Karpas-422 (cell line): ENCODE results near the gene UQCC5. TPM values are rescaled to one million over a fixed set of nuclear protein-coding genes. Genes with fewer than 3 reads are reported as not detected.

Source experiments
- DNase-seq: peaks from one replicate; pipeline ENCODE4 v3.0.0-alpha.2; 2015
- H2AFZ ChIP-seq: fragments of 200-600 bp; sonication (generic); 2 replicates; pipeline ENCODE4 v1.6.1; 2014; ENCODE audit warnings: antibody characterized with exemption, low read length, mixed read lengths
- H3K27ac ChIP-seq: fragments of 200-600 bp; sonication (generic); 2 replicates; pipeline ENCODE4 v1.5.1; 2014; ENCODE audit warnings: mild to moderate bottlenecking, low read length, moderate library complexity
- H3K27me3 ChIP-seq: fragments of 200-600 bp; sonication (generic); 2 replicates; pipeline ENCODE4 v1.6.1; 2014; ENCODE audit warnings: low read length, mixed read lengths
- H3K36me3 ChIP-seq: fragments of 200-600 bp; sonication (generic); 2 replicates; pipeline ENCODE4 v1.6.1; 2014; ENCODE audit warnings: low read length, mixed read lengths; ENCODE audit not compliant: insufficient read depth
- H3K4me1 ChIP-seq: fragments of 200-600 bp; sonication (generic); 2 replicates; pipeline ENCODE4 v1.6.1; 2014; ENCODE audit warnings: mild to moderate bottlenecking, low read length, mixed read lengths
- H3K4me2 ChIP-seq: fragments of 200-600 bp; sonication (generic); 2 replicates; pipeline ENCODE4 v1.6.1; 2014; ENCODE audit warnings: low read length, low read depth, mild to moderate bottlenecking; ENCODE audit not compliant: poor library complexity, severe bottlenecking
- H3K4me3 ChIP-seq: fragments of 200-600 bp; sonication (generic); 2 replicates; pipeline ENCODE4 v1.5.1; 2014; ENCODE audit warnings: mild to moderate bottlenecking, antibody characterized with exemption, low read length, mixed read lengths
- H3K79me2 ChIP-seq: fragments of 200-600 bp; sonication (generic); 2 replicates; pipeline ENCODE4 v1.6.1; 2014; ENCODE audit warnings: mild to moderate bottlenecking, low read length, mixed read lengths
- H3K9ac ChIP-seq: fragments of 200-600 bp; sonication (generic); 2 replicates; pipeline ENCODE4 v1.6.0; 2014; ENCODE audit warnings: low read length
- H3K9me2 ChIP-seq: fragments of 200-600 bp; sonication (generic), shearing (Covaris generic); replicated peaks from 2 replicates; pipeline ENCODE4 v1.6.0; 2014; ENCODE audit warnings: mild to moderate bottlenecking, low read length, moderate library complexity; ENCODE audit not compliant: insufficient read depth
- H3K9me3 ChIP-seq: fragments of 300-700, 200-600 bp; sonication (generic); 2 replicates; pipeline ENCODE4 v1.6.1; 2014; ENCODE audit warnings: low read length, mixed read lengths
- H4K20me1 ChIP-seq: fragments of 200-600 bp; sonication (generic); 2 replicates; pipeline ENCODE4 v1.6.1; 2014; ENCODE audit warnings: mild to moderate bottlenecking, antibody characterized with exemption, low read length, low read depth; ENCODE audit not compliant: insufficient read depth
- total RNA-seq: library from RNA; depleted of rRNA; stranded (reverse); fragments of >200 nt; shearing (Covaris generic); gene quantifications from 2 replicates; pipeline ENCODE4 v1.2.3, GENCODE V29; 2014; ENCODE audit warnings: low replicate concordance

Gene UQCC5
- total RNA-seq, 1 experiment from 2014 or later: 23.4 TPM

- H3K36me3 ChIP-seq: no peaks in the 10 kb centered on the region
- no peak for DNase-seq
- H3K4me3 ChIP-seq: no peak overlapping the region
- H3K27ac ChIP-seq: no peak overlapping the region
- no peaks in the 10 kb centered on the region for H4K20me1 ChIP-seq
- no peak overlapping the region for H3K9ac ChIP-seq
- H3K79me2 ChIP-seq: no peaks in the 10 kb centered on the region
- no peak overlapping the region for H3K4me2 ChIP-seq
- no peaks in the 10 kb centered on the region for H3K4me1 ChIP-seq
- no peaks in the 10 kb centered on the region for H3K9me3 ChIP-seq
- H3K9me2 ChIP-seq: no peaks in the 10 kb centered on the region
- H3K27me3 ChIP-seq: no peaks in the 10 kb centered on the region
- H2AFZ ChIP-seq: no peak overlapping the region
Observed at GRCh38 chr3:52512105-52512504, 24.3 kb upstream of the UQCC5 start.

- Histone ChIP-seq H3K9me3 (no peaks in the 10 kb centered on the region), H3K4me3 (no peak overlapping the region), H3K4me2 (no peak overlapping the region), H3K9ac (no peak overlapping the region), H3K4me1 (no peaks in the 10 kb centered on the region), H2AFZ (no peak overlapping the region), H3K79me2 (no peaks in the 10 kb centered on the region), H3K36me3 (no peaks in the 10 kb centered on the region), H3K27me3 (no peaks in the 10 kb centered on the region), H3K9me2 (no peaks in the 10 kb centered on the region), H4K20me1 (no peaks in the 10 kb centered on the region), H3K27ac (no peak overlapping the region)
- no peak for DNase-seq
Observed at GRCh38 chr3:52512727-52513126, 23.7 kb upstream of the UQCC5 start.

- Histone ChIP-seq H3K9ac (no peak overlapping the region), H3K27me3 (no peaks in the 10 kb centered on the region), H3K27ac (no peak overlapping the region), H3K36me3 (no peaks in the 10 kb centered on the region), H3K4me1 (no peaks in the 10 kb centered on the region), H3K4me2 (no peak overlapping the region), H3K79me2 (no peaks in the 10 kb centered on the region), H4K20me1 (no peaks in the 10 kb centered on the region), H3K9me3 (no peaks in the 10 kb centered on the region), H2AFZ (no peak overlapping the region), H3K9me2 (no peaks in the 10 kb centered on the region), H3K4me3 (no peak overlapping the region)
- DNase-seq: no peak
Observed at GRCh38 chr3:52513281-52513680, 23.1 kb upstream of the UQCC5 start.

GRCh38 chr3:52514576-52514975 lies 21.8 kb upstream of the UQCC5 start:
- Histone ChIP-seq H2AFZ (no peak overlapping the region), H3K9me3 (no peaks in the 10 kb centered on the region), H3K4me3 (no peak overlapping the region), H3K27me3 (no peaks in the 10 kb centered on the region), H3K4me1 (no peaks in the 10 kb centered on the region), H4K20me1 (no peaks in the 10 kb centered on the region), H3K36me3 (no peaks in the 10 kb centered on the region), H3K79me2 (no peaks in the 10 kb centered on the region), H3K9me2 (no peaks in the 10 kb centered on the region), H3K9ac (no peak overlapping the region), H3K4me2 (no peak overlapping the region), H3K27ac (no peak overlapping the region)
- DNase-seq: no peak

- Histone ChIP-seq H4K20me1 (no peaks in the 10 kb centered on the region), H3K36me3 (no peaks in the 10 kb centered on the region), H3K9ac (no peak overlapping the region), H3K4me2 (no peak overlapping the region), H3K27ac (no peak overlapping the region), H3K9me2 (no peaks in the 10 kb centered on the region), H3K9me3 (no peaks in the 10 kb centered on the region), H3K4me1 (no peaks in the 10 kb centered on the region), H3K4me3 (no peak overlapping the region), H3K27me3 (no peaks in the 10 kb centered on the region), H2AFZ (no peak overlapping the region), H3K79me2 (no peaks in the 10 kb centered on the region)
- no peak for DNase-seq
Observed at GRCh38 chr3:52515192-52515591, 21.2 kb upstream of the UQCC5 start.

GRCh38 chr3:52516509-52517195 lies 19.8 kb upstream of the UQCC5 start:
- Histone ChIP-seq H3K4me1 (no peaks in the 10 kb centered on the region), H3K27me3 (no peaks in the 10 kb centered on the region), H3K36me3 (no peaks in the 10 kb centered on the region), H3K79me2 (no peaks in the 10 kb centered on the region), H3K4me2 (no peak overlapping the region), H3K9ac (no peak overlapping the region), H3K4me3 (no peak overlapping the region), H3K27ac (no peak overlapping the region), H3K9me2 (no peaks in the 10 kb centered on the region), H4K20me1 (no peaks in the 10 kb centered on the region), H3K9me3 (no peaks in the 10 kb centered on the region), H2AFZ (no peak overlapping the region)
- DNase-seq: no peak

- Histone ChIP-seq H3K9me2 (no peaks in the 10 kb centered on the region), H3K27me3 (no peaks in the 10 kb centered on the region), H3K4me3 (no peak overlapping the region), H2AFZ (no peak overlapping the region), H4K20me1 (no peaks in the 10 kb centered on the region), H3K36me3 (no peaks in the 10 kb centered on the region), H3K79me2 (no peaks in the 10 kb centered on the region), H3K9me3 (no peaks in the 10 kb centered on the region), H3K27ac (no peak overlapping the region), H3K9ac (no peak overlapping the region), H3K4me2 (no peak overlapping the region), H3K4me1 (no peaks in the 10 kb centered on the region)
- no peak for DNase-seq
Observed at GRCh38 chr3:52517796-52518722, 18.3 kb upstream of the UQCC5 start.

GRCh38 chr3:52518723-52519444 lies 17.5 kb upstream of the UQCC5 start:
- Histone ChIP-seq H4K20me1 (no peaks in the 10 kb centered on the region), H3K9me3 (no peaks in the 10 kb centered on the region), H3K4me1 (no peaks in the 10 kb centered on the region), H3K9me2 (no peaks in the 10 kb centered on the region), H3K4me2 (no peak overlapping the region), H3K4me3 (no peak overlapping the region), H3K36me3 (no peaks in the 10 kb centered on the region), H3K9ac (no peak overlapping the region), H2AFZ (no peak overlapping the region), H3K27ac (no peak overlapping the region), H3K27me3 (no peaks in the 10 kb centered on the region), H3K79me2 (no peaks in the 10 kb centered on the region)
- DNase-seq: no peak
